ENCODE measurements around the gene BTNL9.
"Not testable (repeated sequence)": the region's sequence is repeated elsewhere in the genome, so short reads cannot be mapped to it uniquely, and the experiment has no call there.

BTNL9 gene

GRCh38 chr5:181043285-181044092 lies 3.4 kb downstream of the BTNL9 start:
- no peak for DNase-seq (ENCODE audit: low read depth)

- no peak for DNase-seq (ENCODE audit: low read depth)
Measured at GRCh38 chr5:181044093-181044599, 4.1 kb downstream of the BTNL9 start.

GRCh38 chr5:181044662-181045305 lies 4.7 kb downstream of the BTNL9 start:
- DNase-seq (ENCODE audit: low read depth) = no peak

GRCh38 chr5:181045316-181045715 lies 5.2 kb downstream of the BTNL9 start:
- DNase-seq (ENCODE audit: low read depth) = no peak

- DNase-seq (ENCODE audit: low read depth) = not testable (repeated sequence)
Measured at GRCh38 chr5:181045857-181046256, 5.8 kb downstream of the BTNL9 start.

GRCh38 chr5:181047288-181047687 lies 7.2 kb downstream of the BTNL9 start:
- no peak for DNase-seq (ENCODE audit: low read depth)

GRCh38 chr5:181047921-181048320 lies 7.9 kb downstream of the BTNL9 start:
- DNase-seq (ENCODE audit: low read depth) = no peak

- no peak for DNase-seq (ENCODE audit: low read depth)
Measured at GRCh38 chr5:181050016-181050415, 9.9 kb downstream of the BTNL9 start.

- no peak for DNase-seq (ENCODE audit: low read depth)
Measured at GRCh38 chr5:181051841-181052671, 12.0 kb downstream of the BTNL9 start.

GRCh38 chr5:181052672-181053487 lies 12.8 kb downstream of the BTNL9 start:
- no peak for DNase-seq (ENCODE audit: low read depth)

- DNase-seq (ENCODE audit: low read depth) = no peak
Measured at GRCh38 chr5:181053488-181054121, 13.5 kb downstream of the BTNL9 start.

- DNase-seq (ENCODE audit: low read depth) = no peak
Measured at GRCh38 chr5:181054138-181054537, 14.1 kb downstream of the BTNL9 start.

- DNase-seq (ENCODE audit: low read depth) = no peak
Measured at GRCh38 chr5:181054871-181055459, 14.9 kb downstream of the BTNL9 start.

GRCh38 chr5:181056431-181056830 lies 16.4 kb downstream of the BTNL9 start:
- DNase-seq (ENCODE audit: low read depth) = no peak

- no peak for DNase-seq (ENCODE audit: low read depth)
Measured at GRCh38 chr5:181058321-181058720, 18.3 kb downstream of the BTNL9 start.

- no peak for DNase-seq (ENCODE audit: low read depth)
Measured at GRCh38 chr5:181058786-181059296, 18.8 kb downstream of the BTNL9 start.

GRCh38 chr5:181059297-181060230 lies 19.5 kb downstream of the BTNL9 start:
- DNase-seq (ENCODE audit: low read depth) = no peak

GRCh38 chr5:181060231-181060590 lies 20.1 kb downstream of the BTNL9 start:
- DNase-seq (ENCODE audit: low read depth) = no peak

- DNase-seq (ENCODE audit: low read depth) = no peak
Measured at GRCh38 chr5:181060924-181061323, 20.9 kb downstream of the BTNL9 start.

All from stimulated activated CD8-positive, alpha-beta memory T cell treated with anti-CD3 and anti-CD28 coated beads, Interleukin-7, amount 100 ng/mL, for 24 hours (primary cell).